Tibial nerve (tissue), 4 donors: ENCODE data around the gene SLC34A1. TPM values are rescaled to one million over a fixed set of nuclear protein-coding genes. Genes with fewer than 3 reads are reported as not detected.

Source experiments
- DNase-seq, 2 donors: peaks; one replicate each; pipeline ENCODE4 v3.0.0-alpha.2; 2019; ENCODE audit warnings: low spot score in 2 of 2
- H3K27ac ChIP-seq, 4 donors: fragments of 200-600 bp; sonication (generic) in 3 of 4; one replicate each; pipeline ENCODE4 v1.5.1; 2017 to 2019; ENCODE audit warnings: mild to moderate bottlenecking in 1 of 4
- H3K27me3 ChIP-seq, 2 donors: fragments of 200-600 bp; sonication (generic) in 1 of 2; one replicate each; pipeline versions ENCODE4 v1.5.1 to v1.6.0; 2017 to 2019
- H3K36me3 ChIP-seq, 3 donors: fragments of 200-600 bp; sonication (generic); one replicate each; pipeline ENCODE4 v1.5.1; 2018 to 2019
- H3K4me1 ChIP-seq, 4 donors: fragments of 200-600 bp; sonication (generic) in 3 of 4; one replicate each; pipeline ENCODE4 v1.5.1; 2017 to 2019
- H3K4me3 ChIP-seq, 4 donors: fragments of 200-600 bp; sonication (generic) in 3 of 4; one replicate each; pipeline ENCODE4 v1.5.1; 2017 to 2019; ENCODE audit warnings: mild to moderate bottlenecking in 1 of 4, moderate library complexity in 1 of 4
- H3K9me3 ChIP-seq, 4 donors: fragments of 200-600 bp; sonication (generic) in 3 of 4; one replicate each; pipeline ENCODE4 v1.5.1; 2017 to 2019
- CTCF ChIP-seq, 5 experiments: fragments of 200-600 bp in 3 of 5; fragments of 450-650 bp in 2 of 5; sonication (generic) in 3 of 5; IDR thresholded peaks; one replicate each; pipeline ENCODE4 v1.5.1; 2016 to 2019; ENCODE audit warnings: antibody characterized with exemption in 5 of 5, mild to moderate bottlenecking in 3 of 5, moderate library complexity in 2 of 5
- EP300 ChIP-seq, 2 donors: sonication (generic); formaldehyde crosslinking; IDR thresholded peaks; one replicate each; pipeline ENCODE4 v1.6.1; 2017; ENCODE audit warnings: antibody characterized with exemption in 2 of 2, mild to moderate bottlenecking in 1 of 2
- POLR2A ChIP-seq, 2 donors: fragments of 450-650 bp; IDR thresholded peaks; one replicate each; pipeline ENCODE4 v1.6.1; 2017; ENCODE audit warnings: antibody characterized with exemption in 2 of 2, mild to moderate bottlenecking in 2 of 2, moderate library complexity in 2 of 2
- WGBS, 2 donors: methylation state at CpG; one replicate each; pipeline ENCODE4 v1.1.5; 2018; 5-methylcytosine and 5-hydroxymethylcytosine counted together
- total RNA-seq, 4 donors: library from RNA; depleted of rRNA; stranded (reverse); fragments of >200 nt; gene quantifications; one replicate each; pipeline ENCODE4 v1.1.0, GENCODE V29; 2016

The SLC34A1 gene
- not detected for total RNA-seq

- Histone ChIP-seq H3K36me3 (no peaks in the 10 kb centered on the region), H3K27ac (no peak within 1 kb of the TSS), H3K9me3 (no peaks in the 10 kb centered on the region), H3K27me3 (peaks cover 0 to 33% of the 10 kb centered on the region in 2 donors), H3K4me1 (peaks cover 0 to 2% (median 0%) of the 10 kb centered on the region in 4 donors), H3K4me3 (no peak within 1 kb of the TSS)
- WGBS, 2 donors, result 45 to 51% methylated on average over 4 of the region's 4 CpGs
- no peak for TF ChIP-seq POLR2A (IDR thresholded peaks at IDR 0.05)
- no peak for TF ChIP-seq EP300 (IDR thresholded peaks at IDR 0.05)
- no peak for TF ChIP-seq CTCF (IDR thresholded peaks at IDR 0.05)
- no peak for DNase-seq
Measured at GRCh38 chr5:177384134-177384533, at the start of gene SLC34A1. Gene SLC34A1, plus strand, starts transcription at chr5:177384434. Its CDS starts 1,308 bp downstream, at chr5:177385742.

- peaks cover 6 to 98% (median 32%) of the 10 kb centered on the region in 3 donors for H3K36me3 ChIP-seq
- no peaks in the 10 kb centered on the region for H3K9me3 ChIP-seq
- no peaks in the 10 kb centered on the region for H3K4me1 ChIP-seq
- no peaks in the 10 kb centered on the region for H3K27me3 ChIP-seq
- TF ChIP-seq POLR2A (IDR thresholded peaks at IDR 0.05) (no peak), EP300 (IDR thresholded peaks at IDR 0.05) (no peak), CTCF (IDR thresholded peaks at IDR 0.05) (no peak)
- H3K27ac ChIP-seq, result no peak overlapping the region
- 88 to 94% methylated on average over 19 to 21 of the region's 21 CpGs for WGBS, 2 donors
- H3K4me3 ChIP-seq, result no peak overlapping the region
- DNase-seq, result no peak
Measured at GRCh38 chr5:177334781-177335700, 49.2 kb upstream of the SLC34A1 start.

- TF ChIP-seq EP300 (IDR thresholded peaks at IDR 0.05), result no peak
- Histone ChIP-seq H3K9me3 (no peaks in the 10 kb centered on the region), H3K4me1 (no peaks in the 10 kb centered on the region), H3K4me3 (no peak overlapping the region), H3K36me3 (peaks cover 6 to 96% (median 32%) of the 10 kb centered on the region in 3 donors), H3K27me3 (no peaks in the 10 kb centered on the region), H3K27ac (no peak overlapping the region)
- DNase-seq, result no peak
- 84 to 93% methylated on average over 6 to 7 of the region's 7 CpGs for WGBS, 2 donors
Measured at GRCh38 chr5:177335701-177336065, 48.6 kb upstream of the SLC34A1 start.

GRCh38 chr5:177336112-177336511 is 48.1 kb upstream of the SLC34A1 start:
- Histone ChIP-seq H3K36me3 (peaks cover 6 to 95% (median 32%) of the 10 kb centered on the region in 3 donors), H3K27ac (no peak overlapping the region), H3K9me3 (no peaks in the 10 kb centered on the region), H3K4me1 (no peaks in the 10 kb centered on the region), H3K4me3 (no peak overlapping the region), H3K27me3 (no peaks in the 10 kb centered on the region)
- TF ChIP-seq EP300 (IDR thresholded peaks at IDR 0.05), result no peak
- no peak for TF ChIP-seq POLR2A (IDR thresholded peaks at IDR 0.05)
- TF ChIP-seq CTCF (IDR thresholded peaks at IDR 0.05), result no peak
- 64% methylated on average over 12 of the region's 12 CpGs for WGBS, 2 donors
- DNase-seq, result no peak

- Histone ChIP-seq H3K27me3 (no peaks in the 10 kb centered on the region), H3K36me3 (peaks cover 6 to 95% (median 32%) of the 10 kb centered on the region in 3 donors), H3K27ac (no peak overlapping the region), H3K4me1 (no peaks in the 10 kb centered on the region), H3K4me3 (no peak overlapping the region), H3K9me3 (no peaks in the 10 kb centered on the region)
- no peak for TF ChIP-seq EP300 (IDR thresholded peaks at IDR 0.05)
- no peak for TF ChIP-seq CTCF (IDR thresholded peaks at IDR 0.05)
- no peak for TF ChIP-seq POLR2A (IDR thresholded peaks at IDR 0.05)
- WGBS, 2 donors, result 89 to 91% methylated on average over 23 to 36 of the region's 36 CpGs
- DNase-seq, result no peak
Measured at GRCh38 chr5:177336603-177337494, 47.4 kb upstream of the SLC34A1 start.
